GM23338 (cell line): Measurements from ENCODE around the gene CTNNA3.

ENCODE experiments used
- EZH2phosphoT487 ChIP-seq: fragments of 200-600 bp; sonication (generic); IDR thresholded peaks from one replicate; pipeline ENCODE4 v1.8.1; 2018; ENCODE audit warnings: antibody characterized with exemption; ENCODE audit not compliant: unreplicated experiment
- TF ChIP-seq, protein P1 (sequence below), 2 experiments: fragments of 200-600 bp in 1 of 2; sonication (generic) in 1 of 2; conservative IDR thresholded peaks; 2 replicates each; pipeline versions ENCODE4 v1.5.1 to v1.6.1; 2016 to 2017; ENCODE audit warnings: antibody characterized with exemption in 2 of 2, low read depth in 2 of 2, mild to moderate bottlenecking in 2 of 2, moderate library complexity in 1 of 2

- TF ChIP-seq, protein P1, sequence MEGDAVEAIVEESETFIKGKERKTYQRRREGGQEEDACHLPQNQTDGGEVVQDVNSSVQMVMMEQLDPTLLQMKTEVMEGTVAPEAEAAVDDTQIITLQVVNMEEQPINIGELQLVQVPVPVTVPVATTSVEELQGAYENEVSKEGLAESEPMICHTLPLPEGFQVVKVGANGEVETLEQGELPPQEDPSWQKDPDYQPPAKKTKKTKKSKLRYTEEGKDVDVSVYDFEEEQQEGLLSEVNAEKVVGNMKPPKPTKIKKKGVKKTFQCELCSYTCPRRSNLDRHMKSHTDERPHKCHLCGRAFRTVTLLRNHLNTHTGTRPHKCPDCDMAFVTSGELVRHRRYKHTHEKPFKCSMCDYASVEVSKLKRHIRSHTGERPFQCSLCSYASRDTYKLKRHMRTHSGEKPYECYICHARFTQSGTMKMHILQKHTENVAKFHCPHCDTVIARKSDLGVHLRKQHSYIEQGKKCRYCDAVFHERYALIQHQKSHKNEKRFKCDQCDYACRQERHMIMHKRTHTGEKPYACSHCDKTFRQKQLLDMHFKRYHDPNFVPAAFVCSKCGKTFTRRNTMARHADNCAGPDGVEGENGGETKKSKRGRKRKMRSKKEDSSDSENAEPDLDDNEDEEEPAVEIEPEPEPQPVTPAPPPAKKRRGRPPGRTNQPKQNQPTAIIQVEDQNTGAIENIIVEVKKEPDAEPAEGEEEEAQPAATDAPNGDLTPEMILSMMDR (conservative IDR thresholded peaks at IDR 0.05; ENCODE audit: low read depth in 2 of 2) = no peak
- no peak for TF ChIP-seq EZH2phosphoT487
These were observed 1403.1 kb downstream of the CTNNA3 start for GRCh38 chr10:66292922-66293321.
